ENCODE results near the gene SCGB3A2.

Gene SCGB3A2, protein sequence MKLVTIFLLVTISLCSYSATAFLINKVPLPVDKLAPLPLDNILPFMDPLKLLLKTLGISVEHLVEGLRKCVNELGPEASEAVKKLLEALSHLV

DNA sequence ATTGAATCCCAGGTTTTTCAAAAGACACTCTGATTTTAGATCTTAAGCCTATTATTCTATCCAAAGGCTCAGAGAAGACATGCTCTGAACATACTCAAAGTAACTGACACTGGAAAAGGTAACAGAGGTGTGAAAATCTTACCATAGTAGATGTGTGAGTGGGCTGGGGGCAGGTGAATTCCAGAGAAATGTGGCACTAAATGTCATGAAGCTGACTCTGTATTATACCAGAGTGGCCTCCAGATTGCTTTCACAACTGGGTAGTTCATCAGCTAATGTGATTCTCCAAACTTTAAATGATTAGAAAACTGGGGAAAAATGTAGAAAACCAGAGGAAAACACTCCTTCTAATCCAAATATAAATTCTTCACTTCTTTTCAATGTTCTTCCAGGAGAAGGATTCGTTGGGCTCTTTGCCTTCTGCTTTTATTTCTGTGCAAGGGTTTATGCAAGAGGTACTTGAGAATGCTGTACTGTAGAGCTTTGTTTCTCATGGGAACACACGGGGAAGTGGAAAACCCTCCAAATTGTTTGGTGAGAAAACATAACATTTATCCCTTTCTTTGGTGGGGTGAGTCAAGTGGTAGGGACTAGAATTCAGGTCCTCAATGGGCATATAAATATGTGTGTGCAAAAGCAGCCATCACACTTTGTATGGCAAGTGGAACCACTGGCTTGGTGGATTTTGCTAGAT lies at the start of gene SCGB3A2:
SCGB3A2 (plus strand) TSS at position 646 of the 694 bp plus-strand sequence. CDS start 93 bp downstream, outside the sequence.
- Histone ChIP-seq H3K9me3 (ENCODE audit: control insufficient read depth, low read length) (no peaks in the 10 kb centered on the region), H3K36me3 (ENCODE audit: control insufficient read depth, insufficient read depth, low read length) (no peaks in the 10 kb centered on the region), H3K27me3 (ENCODE audit: control insufficient read depth, insufficient read depth, low read length) (no peaks in the 10 kb centered on the region), H3K4me2 (ENCODE audit: low read length) (no peak within 1 kb of the TSS), H3K27ac (no peak within 1 kb of the TSS), H3K4me3 (ENCODE audit: low read depth, low read length) (no peak within 1 kb of the TSS), H3K79me2 (no peaks in the 10 kb centered on the region), H3K4me1 (no peaks in the 10 kb centered on the region), H3K9ac (no peak within 1 kb of the TSS), H2AFZ (no peak within 1 kb of the TSS)
- TF ChIP-seq, protein P1, sequence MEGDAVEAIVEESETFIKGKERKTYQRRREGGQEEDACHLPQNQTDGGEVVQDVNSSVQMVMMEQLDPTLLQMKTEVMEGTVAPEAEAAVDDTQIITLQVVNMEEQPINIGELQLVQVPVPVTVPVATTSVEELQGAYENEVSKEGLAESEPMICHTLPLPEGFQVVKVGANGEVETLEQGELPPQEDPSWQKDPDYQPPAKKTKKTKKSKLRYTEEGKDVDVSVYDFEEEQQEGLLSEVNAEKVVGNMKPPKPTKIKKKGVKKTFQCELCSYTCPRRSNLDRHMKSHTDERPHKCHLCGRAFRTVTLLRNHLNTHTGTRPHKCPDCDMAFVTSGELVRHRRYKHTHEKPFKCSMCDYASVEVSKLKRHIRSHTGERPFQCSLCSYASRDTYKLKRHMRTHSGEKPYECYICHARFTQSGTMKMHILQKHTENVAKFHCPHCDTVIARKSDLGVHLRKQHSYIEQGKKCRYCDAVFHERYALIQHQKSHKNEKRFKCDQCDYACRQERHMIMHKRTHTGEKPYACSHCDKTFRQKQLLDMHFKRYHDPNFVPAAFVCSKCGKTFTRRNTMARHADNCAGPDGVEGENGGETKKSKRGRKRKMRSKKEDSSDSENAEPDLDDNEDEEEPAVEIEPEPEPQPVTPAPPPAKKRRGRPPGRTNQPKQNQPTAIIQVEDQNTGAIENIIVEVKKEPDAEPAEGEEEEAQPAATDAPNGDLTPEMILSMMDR (IDR thresholded peaks at IDR 0.05), result no peak

GRCh38 chr5:147830035-147830434 lies 48.5 kb upstream of the SCGB3A2 start:
- Histone ChIP-seq H3K4me1 (no peaks in the 10 kb centered on the region), H3K27ac (no peak overlapping the region), H3K4me3 (ENCODE audit: low read depth, low read length) (no peak overlapping the region), H3K79me2 (no peaks in the 10 kb centered on the region), H3K4me2 (ENCODE audit: low read length) (no peak overlapping the region), H3K36me3 (ENCODE audit: control insufficient read depth, insufficient read depth, low read length) (no peaks in the 10 kb centered on the region), H3K9me3 (ENCODE audit: control insufficient read depth, low read length) (no peaks in the 10 kb centered on the region), H2AFZ (no peak overlapping the region), H3K9ac (no peak overlapping the region), H3K27me3 (ENCODE audit: control insufficient read depth, insufficient read depth, low read length) (no peaks in the 10 kb centered on the region)
- TF ChIP-seq, protein P1 (IDR thresholded peaks at IDR 0.05), result no peak

GRCh38 chr5:147831465-147831864 lies 47.0 kb upstream of the SCGB3A2 start, which contains the start of gene SPINK1:
Gene SPINK1, minus strand, starts transcription at chr5:147831671. Its CDS starts 94 bp downstream, at chr5:147831577.
- H3K4me1 ChIP-seq, result no peaks in the 10 kb centered on the region
- TF ChIP-seq, protein P1 (IDR thresholded peaks at IDR 0.05), result no peak
- H3K4me2 ChIP-seq (ENCODE audit: low read length), result no peak within 1 kb of the TSS
- no peak within 1 kb of the TSS for H2AFZ ChIP-seq
- no peaks in the 10 kb centered on the region for H3K36me3 ChIP-seq (ENCODE audit: control insufficient read depth, insufficient read depth, low read length)
- H3K79me2 ChIP-seq, result no peaks in the 10 kb centered on the region
- H3K27ac ChIP-seq, result no peak within 1 kb of the TSS
- no peaks in the 10 kb centered on the region for H3K27me3 ChIP-seq (ENCODE audit: control insufficient read depth, insufficient read depth, low read length)
- H3K4me3 ChIP-seq (ENCODE audit: low read depth, low read length), result no peak within 1 kb of the TSS
- H3K9me3 ChIP-seq (ENCODE audit: control insufficient read depth, low read length), result no peaks in the 10 kb centered on the region
- H3K9ac ChIP-seq, result no peak within 1 kb of the TSS

DNA sequence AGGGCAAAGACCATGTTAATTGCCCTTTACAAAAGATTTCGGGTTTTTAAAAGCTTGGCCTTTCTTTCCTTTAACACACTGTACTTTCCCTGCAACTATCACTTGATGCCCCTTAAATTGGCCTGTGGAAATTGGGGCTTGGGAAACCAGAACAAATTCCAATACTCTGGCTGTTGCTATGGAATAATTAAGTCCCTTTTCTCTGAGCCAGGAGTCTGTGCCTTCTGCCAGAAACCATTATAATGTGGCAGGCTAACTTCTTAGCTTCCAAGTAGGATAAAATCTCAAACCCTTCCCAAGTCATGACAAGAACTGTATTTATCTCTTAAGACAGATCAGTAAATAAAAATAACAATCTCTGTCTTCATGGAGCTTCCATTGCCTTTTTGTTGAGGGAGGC lies 46.0 kb upstream of the SCGB3A2 start:
- Histone ChIP-seq H3K9ac (no peak overlapping the region), H3K36me3 (ENCODE audit: control insufficient read depth, insufficient read depth, low read length) (no peaks in the 10 kb centered on the region), H3K4me3 (ENCODE audit: low read depth, low read length) (no peak overlapping the region), H3K9me3 (ENCODE audit: control insufficient read depth, low read length) (no peaks in the 10 kb centered on the region), H2AFZ (no peak overlapping the region), H3K4me1 (no peaks in the 10 kb centered on the region), H3K27me3 (ENCODE audit: control insufficient read depth, insufficient read depth, low read length) (no peaks in the 10 kb centered on the region), H3K79me2 (no peaks in the 10 kb centered on the region), H3K4me2 (ENCODE audit: low read length) (no peak overlapping the region), H3K27ac (no peak overlapping the region)
- TF ChIP-seq, protein P1 (IDR thresholded peaks at IDR 0.05), result no peak

DNA sequence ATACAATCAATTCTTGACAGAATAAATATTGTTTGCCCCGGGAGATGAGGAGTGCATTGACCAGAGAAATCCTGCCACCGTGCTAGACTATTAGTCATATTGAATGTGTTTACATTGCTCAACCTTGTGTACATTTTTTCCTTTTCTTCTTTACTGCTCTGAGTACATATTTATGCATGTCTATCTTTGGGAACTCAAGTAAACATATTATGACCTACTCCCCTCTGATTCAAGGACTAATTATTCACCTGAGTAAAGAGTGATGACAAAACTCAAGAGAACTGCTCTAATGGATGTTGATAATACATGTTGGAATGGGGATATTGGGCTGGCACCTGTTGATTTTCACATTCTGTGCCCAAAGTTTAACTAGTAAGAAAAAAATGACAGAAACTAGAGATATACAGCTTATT lies 43.1 kb upstream of the SCGB3A2 start:
- Histone ChIP-seq H3K4me1 (no peaks in the 10 kb centered on the region), H3K27ac (no peak overlapping the region), H3K27me3 (ENCODE audit: control insufficient read depth, insufficient read depth, low read length) (no peaks in the 10 kb centered on the region), H3K79me2 (no peaks in the 10 kb centered on the region), H3K4me2 (ENCODE audit: low read length) (no peak overlapping the region), H3K36me3 (ENCODE audit: control insufficient read depth, insufficient read depth, low read length) (no peaks in the 10 kb centered on the region), H3K9me3 (ENCODE audit: control insufficient read depth, low read length) (no peaks in the 10 kb centered on the region), H2AFZ (no peak overlapping the region), H3K9ac (no peak overlapping the region), H3K4me3 (ENCODE audit: low read depth, low read length) (no peak overlapping the region)
- TF ChIP-seq, protein P1 (IDR thresholded peaks at IDR 0.05), result no peak
